Measurements from ENCODE around the gene SLC39A1. TPM values are rescaled to one million over a fixed set of nuclear protein-coding genes. Genes with fewer than 3 reads are reported as not detected.

The SLC39A1 gene, protein sequence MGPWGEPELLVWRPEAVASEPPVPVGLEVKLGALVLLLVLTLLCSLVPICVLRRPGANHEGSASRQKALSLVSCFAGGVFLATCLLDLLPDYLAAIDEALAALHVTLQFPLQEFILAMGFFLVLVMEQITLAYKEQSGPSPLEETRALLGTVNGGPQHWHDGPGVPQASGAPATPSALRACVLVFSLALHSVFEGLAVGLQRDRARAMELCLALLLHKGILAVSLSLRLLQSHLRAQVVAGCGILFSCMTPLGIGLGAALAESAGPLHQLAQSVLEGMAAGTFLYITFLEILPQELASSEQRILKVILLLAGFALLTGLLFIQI
- total RNA-seq (2021) (185 to 204 TPM (median 193 TPM) in 3 replicates), Bru-seq, nascent RNA (percentile 85 among the genes with signal in this experiment)
- long read RNA-seq, experiment 1, transcript SLC39A1-202 (4 exons, 2,084 nt): major isoform, 788 of 1,171 reads
- long read RNA-seq, experiment 1, transcript SLC39A1-203 (4 exons, 2,398 nt): minor isoform, 12 of 1,171 reads
- long read RNA-seq, experiment 1, transcript SLC39A1-204 (3 exons, 2,723 nt): minor isoform, 254 of 1,171 reads
- long read RNA-seq, experiment 1, transcript SLC39A1-211 (4 exons, 2,322 nt): minor isoform, 38 of 1,171 reads
- long read RNA-seq, experiment 1, partial matches to known transcripts: 4 of 1,171 reads
- long read RNA-seq, experiment 1, other reads (novel, unspliced or antisense): 66 of 1,171 reads
- long read RNA-seq, experiment 2, transcript SLC39A1-202 (4 exons, 2,084 nt): minor isoform, 51 of 321 reads
- long read RNA-seq, experiment 2, transcript SLC39A1-204 (3 exons, 2,723 nt): major isoform, 168 of 321 reads
- long read RNA-seq, experiment 2, partial matches to known transcripts: 5 of 321 reads
- long read RNA-seq, experiment 2, other reads (novel, unspliced or antisense): 92 of 321 reads
- long read RNA-seq, experiment 3, transcript SLC39A1-204 (3 exons, 2,723 nt): minor isoform, 52 of 485 reads
- long read RNA-seq, experiment 3, transcript SLC39A1-202 (4 exons, 2,084 nt): major isoform, 408 of 485 reads
- long read RNA-seq, experiment 3, transcript SLC39A1-211 (4 exons, 2,322 nt): minor isoform, 6 of 485 reads
- long read RNA-seq, experiment 3, transcript SLC39A1-203 (4 exons, 2,398 nt): minor isoform, 7 of 485 reads
- long read RNA-seq, experiment 3, partial matches to known transcripts: 1 of 485 reads
- long read RNA-seq, experiment 3, other reads (novel, unspliced or antisense): 8 of 485 reads

DNA sequence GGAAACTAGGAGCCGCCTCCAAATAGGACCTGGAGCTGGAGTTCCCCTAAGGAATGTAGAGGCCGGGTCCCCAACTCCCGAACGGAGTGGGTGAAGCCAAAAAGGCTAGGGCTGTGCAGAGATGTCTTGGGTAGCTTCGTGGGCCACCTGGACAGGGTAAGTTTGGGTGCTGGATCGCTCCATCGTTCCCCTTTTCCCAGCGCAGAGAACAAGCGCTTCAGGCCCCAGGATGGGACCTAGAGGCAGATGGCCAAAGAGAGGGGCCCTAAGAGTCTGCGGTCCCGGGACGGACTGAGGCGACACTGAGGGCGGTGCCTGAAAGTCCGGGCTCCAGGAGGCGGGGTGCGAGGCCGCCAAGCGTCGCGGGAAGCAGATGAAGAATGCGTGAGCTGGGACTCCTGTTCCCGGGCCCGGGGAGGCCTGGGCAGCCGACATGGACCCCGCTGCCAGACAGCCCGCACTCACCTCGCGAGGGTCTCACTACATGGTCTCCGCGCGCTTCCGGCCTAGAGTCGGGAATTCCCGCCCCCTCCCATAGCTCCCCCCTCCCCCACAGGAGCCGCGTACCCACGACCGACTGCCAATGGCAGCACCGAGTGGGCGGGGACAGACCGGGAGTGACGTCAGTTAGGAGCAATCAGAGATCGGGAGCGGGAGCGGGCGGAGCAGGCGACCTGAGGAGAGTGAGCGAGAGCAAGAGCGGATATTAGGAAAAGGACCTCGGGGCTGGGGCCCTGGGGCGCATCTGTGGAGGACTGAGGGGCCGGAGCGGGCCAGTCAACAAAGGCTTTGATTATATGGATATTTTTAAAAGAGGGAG lies at the start of gene SLC39A1:
Gene SLC39A1 (minus strand): TSS at position 508 of the 820 bp plus-strand sequence. CDS start 822 bp downstream, outside the sequence.
- DNase-seq (ENCODE audit: low spot score) (peak; percentile 100), ATAC-seq (peak; percentile 61)
- Mint-ChIP-seq H3K9me3 (peaks cover 5% of the 10 kb centered on the region), H3K4me3 (peak within 1 kb of the TSS; percentile 92), H3K27me3 (ENCODE audit: low read depth) (no peaks in the 10 kb centered on the region), H3K36me3 (peaks cover 34% of the 10 kb centered on the region), H3K4me1 (peaks cover 58% of the 10 kb centered on the region), H3K27ac (peak within 1 kb of the TSS; percentile 100)
- ChIA-PET POLR2A (interaction anchor here (0.5 to 2.9 kb wide), 15 partner anchors 9 to 188 kb away, joined by 3 to 24 read pairs (median 5); partner anchors contain the start of genes DENND4B, GATAD2B, JTB and RAB13), CTCF (interaction anchor here (0.7 to 3.0 kb wide), 8 partner anchors 14 to 188 kb away, joined by 3 to 27 read pairs (median 4); partner anchors contain the start of genes DENND4B, JTB, RAB13 and SLC27A3)
- TF ChIP-seq, protein P1, sequence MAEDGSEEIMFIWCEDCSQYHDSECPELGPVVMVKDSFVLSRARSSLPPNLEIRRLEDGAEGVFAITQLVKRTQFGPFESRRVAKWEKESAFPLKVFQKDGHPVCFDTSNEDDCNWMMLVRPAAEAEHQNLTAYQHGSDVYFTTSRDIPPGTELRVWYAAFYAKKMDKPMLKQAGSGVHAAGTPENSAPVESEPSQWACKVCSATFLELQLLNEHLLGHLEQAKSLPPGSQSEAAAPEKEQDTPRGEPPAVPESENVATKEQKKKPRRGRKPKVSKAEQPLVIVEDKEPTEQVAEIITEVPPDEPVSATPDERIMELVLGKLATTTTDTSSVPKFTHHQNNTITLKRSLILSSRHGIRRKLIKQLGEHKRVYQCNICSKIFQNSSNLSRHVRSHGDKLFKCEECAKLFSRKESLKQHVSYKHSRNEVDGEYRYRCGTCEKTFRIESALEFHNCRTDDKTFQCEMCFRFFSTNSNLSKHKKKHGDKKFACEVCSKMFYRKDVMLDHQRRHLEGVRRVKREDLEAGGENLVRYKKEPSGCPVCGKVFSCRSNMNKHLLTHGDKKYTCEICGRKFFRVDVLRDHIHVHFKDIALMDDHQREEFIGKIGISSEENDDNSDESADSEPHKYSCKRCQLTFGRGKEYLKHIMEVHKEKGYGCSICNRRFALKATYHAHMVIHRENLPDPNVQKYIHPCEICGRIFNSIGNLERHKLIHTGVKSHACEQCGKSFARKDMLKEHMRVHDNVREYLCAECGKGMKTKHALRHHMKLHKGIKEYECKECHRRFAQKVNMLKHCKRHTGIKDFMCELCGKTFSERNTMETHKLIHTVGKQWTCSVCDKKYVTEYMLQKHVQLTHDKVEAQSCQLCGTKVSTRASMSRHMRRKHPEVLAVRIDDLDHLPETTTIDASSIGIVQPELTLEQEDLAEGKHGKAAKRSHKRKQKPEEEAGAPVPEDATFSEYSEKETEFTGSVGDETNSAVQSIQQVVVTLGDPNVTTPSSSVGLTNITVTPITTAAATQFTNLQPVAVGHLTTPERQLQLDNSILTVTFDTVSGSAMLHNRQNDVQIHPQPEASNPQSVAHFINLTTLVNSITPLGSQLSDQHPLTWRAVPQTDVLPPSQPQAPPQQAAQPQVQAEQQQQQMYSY (CRISPR knock-in tag; IDR thresholded peaks at IDR 0.05): 0 out of 2 replicates have a peak, but pooled peaks have one; percentile 10
- TF ChIP-seq, protein P2, sequence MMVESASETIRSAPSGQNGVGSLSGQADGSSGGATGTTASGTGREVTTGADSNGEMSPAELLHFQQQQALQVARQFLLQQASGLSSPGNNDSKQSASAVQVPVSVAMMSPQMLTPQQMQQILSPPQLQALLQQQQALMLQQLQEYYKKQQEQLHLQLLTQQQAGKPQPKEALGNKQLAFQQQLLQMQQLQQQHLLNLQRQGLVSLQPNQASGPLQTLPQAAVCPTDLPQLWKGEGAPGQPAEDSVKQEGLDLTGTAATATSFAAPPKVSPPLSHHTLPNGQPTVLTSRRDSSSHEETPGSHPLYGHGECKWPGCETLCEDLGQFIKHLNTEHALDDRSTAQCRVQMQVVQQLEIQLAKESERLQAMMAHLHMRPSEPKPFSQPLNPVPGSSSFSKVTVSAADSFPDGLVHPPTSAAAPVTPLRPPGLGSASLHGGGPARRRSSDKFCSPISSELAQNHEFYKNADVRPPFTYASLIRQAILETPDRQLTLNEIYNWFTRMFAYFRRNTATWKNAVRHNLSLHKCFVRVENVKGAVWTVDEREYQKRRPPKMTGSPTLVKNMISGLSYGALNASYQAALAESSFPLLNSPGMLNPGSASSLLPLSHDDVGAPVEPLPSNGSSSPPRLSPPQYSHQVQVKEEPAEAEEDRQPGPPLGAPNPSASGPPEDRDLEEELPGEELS (CRISPR knock-in tag; IDR thresholded peaks at IDR 0.05): peak; percentile 51; the same call in 1 of the 2 replicates
- TF ChIP-seq, protein P3, sequence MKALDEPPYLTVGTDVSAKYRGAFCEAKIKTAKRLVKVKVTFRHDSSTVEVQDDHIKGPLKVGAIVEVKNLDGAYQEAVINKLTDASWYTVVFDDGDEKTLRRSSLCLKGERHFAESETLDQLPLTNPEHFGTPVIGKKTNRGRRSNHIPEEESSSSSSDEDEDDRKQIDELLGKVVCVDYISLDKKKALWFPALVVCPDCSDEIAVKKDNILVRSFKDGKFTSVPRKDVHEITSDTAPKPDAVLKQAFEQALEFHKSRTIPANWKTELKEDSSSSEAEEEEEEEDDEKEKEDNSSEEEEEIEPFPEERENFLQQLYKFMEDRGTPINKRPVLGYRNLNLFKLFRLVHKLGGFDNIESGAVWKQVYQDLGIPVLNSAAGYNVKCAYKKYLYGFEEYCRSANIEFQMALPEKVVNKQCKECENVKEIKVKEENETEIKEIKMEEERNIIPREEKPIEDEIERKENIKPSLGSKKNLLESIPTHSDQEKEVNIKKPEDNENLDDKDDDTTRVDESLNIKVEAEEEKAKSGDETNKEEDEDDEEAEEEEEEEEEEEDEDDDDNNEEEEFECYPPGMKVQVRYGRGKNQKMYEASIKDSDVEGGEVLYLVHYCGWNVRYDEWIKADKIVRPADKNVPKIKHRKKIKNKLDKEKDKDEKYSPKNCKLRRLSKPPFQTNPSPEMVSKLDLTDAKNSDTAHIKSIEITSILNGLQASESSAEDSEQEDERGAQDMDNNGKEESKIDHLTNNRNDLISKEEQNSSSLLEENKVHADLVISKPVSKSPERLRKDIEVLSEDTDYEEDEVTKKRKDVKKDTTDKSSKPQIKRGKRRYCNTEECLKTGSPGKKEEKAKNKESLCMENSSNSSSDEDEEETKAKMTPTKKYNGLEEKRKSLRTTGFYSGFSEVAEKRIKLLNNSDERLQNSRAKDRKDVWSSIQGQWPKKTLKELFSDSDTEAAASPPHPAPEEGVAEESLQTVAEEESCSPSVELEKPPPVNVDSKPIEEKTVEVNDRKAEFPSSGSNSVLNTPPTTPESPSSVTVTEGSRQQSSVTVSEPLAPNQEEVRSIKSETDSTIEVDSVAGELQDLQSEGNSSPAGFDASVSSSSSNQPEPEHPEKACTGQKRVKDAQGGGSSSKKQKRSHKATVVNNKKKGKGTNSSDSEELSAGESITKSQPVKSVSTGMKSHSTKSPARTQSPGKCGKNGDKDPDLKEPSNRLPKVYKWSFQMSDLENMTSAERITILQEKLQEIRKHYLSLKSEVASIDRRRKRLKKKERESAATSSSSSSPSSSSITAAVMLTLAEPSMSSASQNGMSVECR (CRISPR knock-in tag; IDR thresholded peaks at IDR 0.05; ENCODE audit: borderline replicate concordance): 0 out of 2 replicates have a peak, but pooled peaks have one; percentile 33
- TF ChIP-seq MYBL2 (CRISPR knock-in tag; IDR thresholded peaks at IDR 0.05) (peak; percentile 66), EMX1 (CRISPR knock-in tag; IDR thresholded peaks at IDR 0.05) (no peak), NFYB (CRISPR knock-in tag; conservative IDR thresholded peaks at IDR 0.05; ENCODE audit: low read depth) (peak; percentile 85), ZNF423 (CRISPR knock-in tag; IDR thresholded peaks at IDR 0.05) (no peak), FOXP1 (CRISPR knock-in tag; IDR thresholded peaks at IDR 0.05; ENCODE audit: borderline replicate concordance) (0 out of 2 replicates have a peak, but pooled peaks have one; percentile 80), NFE2L1 (CRISPR knock-in tag; IDR thresholded peaks at IDR 0.05) (0 out of 2 replicates have a peak, but pooled peaks have one; percentile 23), NR3C1 (CRISPR knock-in tag; conservative IDR thresholded peaks at IDR 0.05; ENCODE audit: low read depth) (peak; percentile 24; the same call in 1 of the 2 replicates), FOXK1 (CRISPR knock-in tag; IDR thresholded peaks at IDR 0.05) (peak; percentile 72)
- TF ChIP-seq, protein P4, sequence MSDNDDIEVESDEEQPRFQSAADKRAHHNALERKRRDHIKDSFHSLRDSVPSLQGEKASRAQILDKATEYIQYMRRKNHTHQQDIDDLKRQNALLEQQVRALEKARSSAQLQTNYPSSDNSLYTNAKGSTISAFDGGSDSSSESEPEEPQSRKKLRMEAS (CRISPR knock-in tag; IDR thresholded peaks at IDR 0.05): peak; percentile 62; the same call in 1 of the 2 replicates
- TF ChIP-seq, protein P5, sequence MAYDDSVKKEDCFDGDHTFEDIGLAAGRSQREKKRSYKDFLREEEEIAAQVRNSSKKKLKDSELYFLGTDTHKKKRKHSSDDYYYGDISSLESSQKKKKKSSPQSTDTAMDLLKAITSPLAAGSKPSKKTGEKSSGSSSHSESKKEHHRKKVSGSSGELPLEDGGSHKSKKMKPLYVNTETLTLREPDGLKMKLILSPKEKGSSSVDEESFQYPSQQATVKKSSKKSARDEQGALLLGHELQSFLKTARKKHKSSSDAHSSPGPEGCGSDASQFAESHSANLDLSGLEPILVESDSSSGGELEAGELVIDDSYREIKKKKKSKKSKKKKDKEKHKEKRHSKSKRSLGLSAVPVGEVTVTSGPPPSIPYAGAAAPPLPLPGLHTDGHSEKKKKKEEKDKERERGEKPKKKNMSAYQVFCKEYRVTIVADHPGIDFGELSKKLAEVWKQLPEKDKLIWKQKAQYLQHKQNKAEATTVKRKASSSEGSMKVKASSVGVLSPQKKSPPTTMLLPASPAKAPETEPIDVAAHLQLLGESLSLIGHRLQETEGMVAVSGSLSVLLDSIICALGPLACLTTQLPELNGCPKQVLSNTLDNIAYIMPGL (CRISPR knock-in tag; IDR thresholded peaks at IDR 0.05): 0 out of 2 replicates have a peak, but pooled peaks have one; percentile 46
- TF ChIP-seq, protein P6, sequence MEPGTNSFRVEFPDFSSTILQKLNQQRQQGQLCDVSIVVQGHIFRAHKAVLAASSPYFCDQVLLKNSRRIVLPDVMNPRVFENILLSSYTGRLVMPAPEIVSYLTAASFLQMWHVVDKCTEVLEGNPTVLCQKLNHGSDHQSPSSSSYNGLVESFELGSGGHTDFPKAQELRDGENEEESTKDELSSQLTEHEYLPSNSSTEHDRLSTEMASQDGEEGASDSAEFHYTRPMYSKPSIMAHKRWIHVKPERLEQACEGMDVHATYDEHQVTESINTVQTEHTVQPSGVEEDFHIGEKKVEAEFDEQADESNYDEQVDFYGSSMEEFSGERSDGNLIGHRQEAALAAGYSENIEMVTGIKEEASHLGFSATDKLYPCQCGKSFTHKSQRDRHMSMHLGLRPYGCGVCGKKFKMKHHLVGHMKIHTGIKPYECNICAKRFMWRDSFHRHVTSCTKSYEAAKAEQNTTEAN (CRISPR knock-in tag; IDR thresholded peaks at IDR 0.05): 0 out of 2 replicates have a peak, but pooled peaks have one; percentile 30
- TF ChIP-seq, protein P7, sequence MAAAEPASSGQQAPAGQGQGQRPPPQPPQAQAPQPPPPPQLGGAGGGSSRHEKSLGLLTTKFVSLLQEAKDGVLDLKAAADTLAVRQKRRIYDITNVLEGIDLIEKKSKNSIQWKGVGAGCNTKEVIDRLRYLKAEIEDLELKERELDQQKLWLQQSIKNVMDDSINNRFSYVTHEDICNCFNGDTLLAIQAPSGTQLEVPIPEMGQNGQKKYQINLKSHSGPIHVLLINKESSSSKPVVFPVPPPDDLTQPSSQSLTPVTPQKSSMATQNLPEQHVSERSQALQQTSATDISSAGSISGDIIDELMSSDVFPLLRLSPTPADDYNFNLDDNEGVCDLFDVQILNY (CRISPR knock-in tag; IDR thresholded peaks at IDR 0.05): 0 out of 2 replicates have a peak, but pooled peaks have one; percentile 56
